HCT116 (cell line): ENCODE data around the gene NEUROD1. TPM values are rescaled to one million over a fixed set of nuclear protein-coding genes. Genes with fewer than 3 reads are reported as not detected.
A peak's percentile ranks its signal among the peaks of the same experiment; 100 is the strongest.

Experiments
- ATAC-seq: fragments of 200-7000 bp; cut with Tn5 transposase; 2 replicates; pipeline ENCODE4 v1.9.1; 2020; ENCODE audit warnings: mild to moderate bottlenecking, moderate library complexity
- BruUV-seq: library from RNA; stranded (reverse); fragments of 400-500 nt; replicated peaks from 2 replicates; lab custom pipeline; 2021; lab: Mats Ljungman, UMichigan
- CTCF ChIA-PET: fragments of 300-600 bp; sonication (Branson Sonifier 250); formaldehyde crosslinking; loops from one replicate; lab custom pipeline; 2021; ENCODE audit warnings: antibody characterized with exemption; lab: Charles Lee
- POLR2A ChIA-PET: fragments of 300-600, 350-600 bp; sonication (Branson Sonifier 250); formaldehyde crosslinking; loops from one replicate; lab custom pipeline; 2021; ENCODE audit warnings: antibody characterized with exemption; lab: Charles Lee
- RAD21 ChIA-PET, 2 experiments: fragments of 300-600 bp; sonication (Branson Sonifier 250); formaldehyde crosslinking; loops; one replicate each; lab custom pipeline; 2023; ENCODE audit warnings: low total read pairs in 2 of 2; ENCODE audit not compliant: uncharacterized antibody in 2 of 2, unreplicated experiment in 2 of 2, low non-redundant PET in 1 of 2; lab: Charles Lee
- DNase-seq: peaks from one replicate; pipeline ENCODE4 v3.0.0-alpha.2; 2010; ENCODE audit warnings: low read depth, low spot score
- H2AFZ ChIP-seq: fragments of 200-600 bp; shearing (Covaris generic), sonication (generic); 2 replicates; pipeline ENCODE4 v1.6.1; 2017; ENCODE audit warnings: low read depth, mixed run types, mixed read lengths, antibody characterized with exemption, low read length; ENCODE audit not compliant: poor library complexity, severe bottlenecking
- H3K27ac ChIP-seq: 2 replicates; pipeline ENCODE4 v1.5.1; 2012; ENCODE audit warnings: low read depth, low read length
- H3K27me3 ChIP-seq: fragments of 200-600 bp; sonication (generic); 2 replicates; pipeline ENCODE4 v1.6.1; 2016; ENCODE audit warnings: mixed run types, low read length, mixed read lengths; ENCODE audit not compliant: insufficient read depth
- H3K36me3 ChIP-seq, 2 experiments: fragments of 200-500 bp in 1 of 2; fragments of 200-600 bp in 1 of 2; sonication (Bioruptor generic) in 1 of 2; sonication (generic) in 1 of 2; 2 replicates each; pipeline versions ENCODE4 v1.5.1 to v1.6.1; 2014 to 2016; ENCODE audit warnings: low read length in 2 of 2, inconsistent platforms in 1 of 2, mixed read lengths in 1 of 2, mixed run types in 1 of 2; ENCODE audit not compliant: insufficient read depth in 2 of 2, control insufficient read depth in 1 of 2
- H3K4me1 ChIP-seq, 2 experiments: fragments of 200-600 bp in 1 of 2; sonication (generic) in 1 of 2; 2 replicates each; pipeline versions ENCODE4 v1.5.1 to v1.6.1; 2012 to 2017; ENCODE audit warnings: low read length in 2 of 2, inconsistent platforms in 1 of 2, mild to moderate bottlenecking in 1 of 2, mixed read lengths in 1 of 2, mixed run types in 1 of 2, moderate library complexity in 1 of 2; ENCODE audit not compliant: insufficient read depth in 2 of 2, control insufficient read depth in 1 of 2
- H3K4me2 ChIP-seq: fragments of 200-600 bp; sonication (generic); 2 replicates; pipeline ENCODE4 v1.6.1; 2017; ENCODE audit warnings: mixed run types, low read length, mixed read lengths
- H3K4me3 ChIP-seq, 2 experiments: fragments of 200-600 bp in 1 of 2; sonication (generic) in 1 of 2; replicated peaks in 1 of 2; 2 replicates each; pipeline ENCODE4 v1.5.1; 2011 to 2016; ENCODE audit warnings: low read length in 2 of 2, control low read depth in 1 of 2, low read depth in 1 of 2, mild to moderate bottlenecking in 1 of 2, mixed read lengths in 1 of 2, mixed run types in 1 of 2
- H3K79me2 ChIP-seq: fragments of 200-600 bp; sonication (generic); 2 replicates; pipeline ENCODE4 v1.6.1; 2017; ENCODE audit warnings: mild to moderate bottlenecking, mixed run types, low read length, moderate library complexity, mixed read lengths; ENCODE audit not compliant: insufficient read depth
- H3K9ac ChIP-seq: fragments of 200-600 bp; sonication (generic); 2 replicates; pipeline ENCODE4 v1.6.1; 2016; ENCODE audit warnings: low read length, mixed read lengths
- H3K9me2 ChIP-seq: fragments of 200-600 bp; sonication (generic), shearing (Covaris generic); 2 replicates; pipeline ENCODE4 v1.6.1; 2017; ENCODE audit warnings: mixed run types, mild to moderate bottlenecking, moderate library complexity; ENCODE audit not compliant: insufficient read depth
- H3K9me3 ChIP-seq, 2 experiments: fragments of 200-500 bp in 1 of 2; fragments of 200-600 bp in 1 of 2; sonication (Bioruptor generic) in 1 of 2; sonication (generic) in 1 of 2; 2 replicates each; pipeline ENCODE4 v1.6.1; 2014 to 2017; ENCODE audit warnings: low read length in 2 of 2, mixed read lengths in 2 of 2, inconsistent platforms in 1 of 2, low read depth in 1 of 2, mild to moderate bottlenecking in 1 of 2, mixed run types in 1 of 2, moderate library complexity in 1 of 2; ENCODE audit not compliant: control insufficient read depth in 1 of 2, insufficient read depth in 1 of 2
- H4K20me1 ChIP-seq: fragments of 200-600 bp; sonication (generic), shearing (Covaris generic); 2 replicates; pipeline ENCODE4 v1.6.1; 2017; ENCODE audit warnings: mixed run types, mild to moderate bottlenecking, moderate library complexity; ENCODE audit not compliant: insufficient read depth
- ATF3 ChIP-seq: IDR thresholded peaks from 2 replicates; pipeline ENCODE4 v1.6.1; 2012
- CBX3 ChIP-seq: IDR thresholded peaks from 2 replicates; pipeline ENCODE4 v1.6.1; 2012; ENCODE audit warnings: low read depth
- CEBPB ChIP-seq: IDR thresholded peaks from 2 replicates; pipeline ENCODE4 v1.6.1; 2012; ENCODE audit warnings: low read depth
- EZH2 ChIP-seq: fragments of 200-600 bp; sonication (generic); IDR thresholded peaks from 2 replicates; pipeline ENCODE4 v1.6.1; 2017; ENCODE audit warnings: antibody characterized with exemption, mixed run types
- FOSL1 ChIP-seq: IDR thresholded peaks from 2 replicates; pipeline ENCODE4 v1.6.1; 2012; ENCODE audit warnings: low read depth
- JUND ChIP-seq: IDR thresholded peaks from 2 replicates; pipeline ENCODE4 v1.6.1; 2012
- MAX ChIP-seq: IDR thresholded peaks from 2 replicates; pipeline ENCODE4 v1.6.1; 2012
- POLR2A ChIP-seq: IDR thresholded peaks from 2 replicates; pipeline ENCODE4 v1.7.0; 2011; ENCODE audit warnings: borderline replicate concordance; ENCODE audit not compliant: insufficient read depth, insufficient read length; ENCODE audit errors: extremely low read depth
- RAD21 ChIP-seq: IDR thresholded peaks from 2 replicates; pipeline ENCODE4 v1.6.1; 2012; ENCODE audit warnings: low read depth, mild to moderate bottlenecking
- SIN3A ChIP-seq: IDR thresholded peaks from 2 replicates; pipeline ENCODE4 v1.6.1; 2012; ENCODE audit warnings: low read depth
- SP1 ChIP-seq: IDR thresholded peaks from 2 replicates; pipeline ENCODE4 v1.6.1; 2012; ENCODE audit warnings: low read depth
- SRF ChIP-seq: IDR thresholded peaks from 2 replicates; pipeline ENCODE4 v1.6.1; 2012; ENCODE audit warnings: low read depth
- TCF7L2 ChIP-seq: IDR thresholded peaks from 2 replicates; pipeline ENCODE4 v1.7.0; 2011; ENCODE audit warnings: borderline replicate concordance, inconsistent platforms; ENCODE audit not compliant: insufficient read depth, insufficient read length; ENCODE audit errors: extremely low read depth
- YY1 ChIP-seq: IDR thresholded peaks from 2 replicates; pipeline ENCODE4 v1.6.1; 2011; ENCODE audit warnings: low read length, low read depth, moderate library complexity, mild to moderate bottlenecking; ENCODE audit not compliant: insufficient replicate concordance; ENCODE audit errors: extremely low read depth
- ZFX ChIP-seq: fragments of 450-650 bp; IDR thresholded peaks from 2 replicates; pipeline ENCODE4 v1.6.1; 2017
- ZNF274 ChIP-seq: fragments of 200-500 bp; sonication (Bioruptor generic); IDR thresholded peaks from 2 replicates; pipeline ENCODE4 v1.6.1; 2014; ENCODE audit warnings: mild to moderate bottlenecking, low read depth, low read length, inconsistent platforms
- intact Hi-C: fragments of 100-400 bp; cut with micrococcal nuclease; formaldehyde crosslinking; loops from 2 replicates; pipeline ENCODE4 v1.10.0; 2022
- total RNA-seq: library from RNA; stranded (reverse); gene quantifications from one replicate; pipeline ENCODE4 v1.2.1, GENCODE V29; 2021; ENCODE audit not compliant: unreplicated experiment

Gene NEUROD1
- total RNA-seq, 1 experiment from 2014 or later = not detected

GRCh38 chr2:181657379-181657778, 22.9 kb downstream of the NEUROD1 start:
- ATAC-seq (no peak), DNase-seq (no peak)
- TF ChIP-seq SRF (no peak), SP1 (no peak), EZH2 (no peak), RAD21 (no peak), SIN3A (no peak), ZNF274 (no peak), MAX (no peak), ZFX (no peak), YY1 (no peak), TCF7L2 (no peak), CBX3 (no peak), JUND (no peak), FOSL1 (no peak), ATF3 (no peak), CEBPB (no peak), POLR2A (no peak)
- Histone ChIP-seq H3K79me2 (no peaks in the 10 kb centered on the region), H3K27me3 (no peaks in the 10 kb centered on the region), H3K9me3 (no peaks in the 10 kb centered on the region), H3K27ac (no peak overlapping the region), H3K36me3 (no peaks in the 10 kb centered on the region), H3K4me2 (0 out of 2 replicates have a peak overlapping the region, but pooled peaks have one; percentile 75), H3K9me2 (no peaks in the 10 kb centered on the region), H4K20me1 (no peaks in the 10 kb centered on the region), H3K4me1 (peaks cover 3 to 7% of the 10 kb centered on the region in 2 experiments; a peak in 2 of 4 replicates), H3K9ac (no peak overlapping the region), H2AFZ (no peak overlapping the region), H3K4me3 (no peak overlapping the region; a peak in 1 of 4 replicates)
- BruUV-seq = no TSS peak
- ChIA-PET CTCF (no interaction called here), POLR2A (no interaction called here), RAD21 (no interaction called here)
- intact Hi-C loops = no loop called here
